ENCODE measurements around the gene CYP19A1. TPM values are rescaled to one million over a fixed set of nuclear protein-coding genes. Genes with fewer than 3 reads are reported as not detected.
A peak's percentile ranks its signal among the peaks of the same experiment; 100 is the strongest.

CYP19A1 gene
- total RNA-seq, 1 experiment from 2014 or later, result 0.69 TPM

DNA sequence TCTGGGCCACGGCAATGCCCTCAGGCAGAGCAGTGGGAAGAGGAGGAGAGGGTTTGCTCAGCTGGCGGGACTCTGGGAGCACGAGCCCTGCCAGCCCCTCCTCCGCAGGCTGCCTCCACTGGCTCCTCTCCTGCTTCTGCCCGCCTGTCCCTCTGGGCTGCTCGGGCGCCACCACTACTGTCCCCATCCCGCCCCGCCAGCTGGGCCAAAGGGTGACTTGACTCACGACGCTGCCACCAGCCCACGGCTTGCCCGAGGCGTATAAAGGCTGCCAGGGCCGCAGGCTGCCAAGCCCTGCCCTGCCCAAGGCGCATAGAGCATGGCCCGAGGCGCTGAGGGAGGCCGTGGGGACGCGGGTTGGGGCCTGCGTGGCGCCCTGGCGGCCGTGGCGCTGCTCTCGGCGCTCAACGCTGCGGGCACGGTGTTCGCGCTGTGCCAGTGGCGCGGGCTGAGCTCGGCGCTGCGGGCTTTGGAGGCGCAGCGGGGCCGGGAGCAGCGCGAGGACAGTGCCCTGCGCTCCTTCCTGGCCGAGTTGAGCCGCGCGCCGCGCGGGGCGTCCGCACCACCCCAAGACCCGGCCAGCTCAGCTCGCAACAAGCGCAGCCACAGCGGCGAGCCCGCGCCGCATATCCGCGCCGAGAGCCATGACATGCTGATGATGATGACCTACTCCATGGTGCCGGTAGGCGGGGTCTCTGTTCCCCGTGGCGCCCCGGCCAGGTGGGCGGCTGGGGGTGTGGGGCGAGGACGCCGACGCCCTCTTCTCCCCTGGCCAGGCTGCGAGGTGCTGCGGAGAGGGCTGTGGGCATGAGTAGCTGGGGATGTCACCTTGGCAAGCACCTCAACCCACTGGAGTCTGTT lies 3.2 kb upstream of the CYP19A1 start, which contains the start of gene GLDN:
GLDN (plus strand) TSS at position 290 of the 861 bp plus-strand sequence; CDS start at position 320, 30 bp downstream.
- Histone ChIP-seq H3K9me3 (no peaks in the 10 kb centered on the region), H3K27me3 (peaks cover 3% of the 10 kb centered on the region; the same call in 1 of the 2 replicates), H3K36me3 (no peaks in the 10 kb centered on the region), H3K4me3 (peak within 1 kb of the TSS; percentile 32)
- DNase-seq, result peak; percentile 48

DNA sequence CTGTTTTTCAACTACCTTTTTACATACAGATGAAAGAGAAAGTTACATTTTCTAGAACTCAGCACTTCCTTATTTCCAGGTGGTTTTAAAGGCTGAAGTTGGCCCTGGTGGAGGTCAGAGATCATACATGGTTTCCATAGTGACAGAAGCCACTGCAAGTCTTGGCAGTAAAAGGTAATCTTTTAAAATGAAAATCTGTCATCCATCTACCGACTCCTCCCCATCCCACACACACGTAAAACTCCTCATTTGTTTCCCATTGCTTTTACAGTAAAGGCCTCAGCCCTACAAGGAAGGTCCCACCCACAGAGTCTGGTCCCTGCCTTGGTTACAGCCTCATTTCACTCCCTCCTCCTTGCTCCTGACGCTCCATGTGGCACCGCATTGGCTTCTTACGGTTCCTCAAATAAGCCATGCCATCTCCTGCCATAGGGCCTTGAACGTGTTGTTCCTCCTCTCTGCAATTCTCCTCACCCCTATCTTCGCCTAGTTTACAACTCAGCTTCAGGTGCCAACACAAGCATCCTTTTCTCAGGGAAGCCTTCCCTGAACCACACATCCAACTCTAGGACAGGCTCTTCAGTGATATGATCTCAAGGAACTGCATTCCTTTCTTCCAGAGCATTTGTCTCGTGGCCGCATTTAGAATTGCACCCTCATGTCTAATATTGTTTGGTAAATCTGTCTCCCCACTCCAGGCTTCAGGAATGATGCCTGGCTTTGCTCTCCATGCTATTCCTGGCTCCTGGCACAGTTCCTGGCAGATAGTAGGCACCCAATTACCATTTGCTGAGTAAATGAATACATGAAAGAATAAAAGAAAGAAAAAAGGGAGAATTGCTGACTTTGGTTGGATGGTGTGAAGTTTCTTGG lies 2.6 kb downstream of the CYP19A1 start:
- Histone ChIP-seq H3K9me3 (no peaks in the 10 kb centered on the region), H3K27me3 (no peaks in the 10 kb centered on the region), H3K36me3 (no peaks in the 10 kb centered on the region), H3K4me3 (no peak overlapping the region)
- no peak for DNase-seq

GRCh38 chr15:51335087-51335486 lies 3.3 kb downstream of the CYP19A1 start:
- DNase-seq, result no peak

DNA sequence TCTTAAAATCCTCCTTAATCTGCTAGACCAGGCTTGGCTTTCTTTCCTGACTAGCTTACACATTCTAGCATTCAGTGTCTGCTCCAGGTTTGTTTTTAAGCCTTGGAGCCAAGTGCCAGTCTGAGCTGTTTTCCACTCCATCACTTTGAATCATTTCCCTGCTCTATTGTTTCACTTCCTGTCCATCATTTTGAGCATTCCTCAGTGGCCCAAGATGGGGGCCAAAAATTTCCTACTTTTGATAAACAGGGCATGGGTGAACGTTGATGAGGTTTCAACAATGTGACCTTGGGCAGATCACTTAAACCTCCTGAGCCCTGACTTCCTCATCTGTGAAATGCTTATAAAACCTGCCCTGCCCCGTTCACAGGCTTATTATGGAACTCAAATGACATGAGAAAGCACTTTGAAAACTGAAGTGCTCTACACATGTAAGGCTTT lies 4.4 kb downstream of the CYP19A1 start:
- Histone ChIP-seq H3K9me3 (no peaks in the 10 kb centered on the region), H3K27me3 (no peaks in the 10 kb centered on the region), H3K4me3 (no peak overlapping the region), H3K36me3 (no peaks in the 10 kb centered on the region)
- peak; percentile 38 for DNase-seq

More at GRCh38 chr15:51335087-51335486, 3.3 kb downstream of the CYP19A1 start:
- no peaks in the 10 kb centered on the region for H3K27me3 ChIP-seq
- no peaks in the 10 kb centered on the region for H3K9me3 ChIP-seq
- H3K36me3 ChIP-seq, result no peaks in the 10 kb centered on the region
- H3K4me3 ChIP-seq, result no peak overlapping the region

DNA sequence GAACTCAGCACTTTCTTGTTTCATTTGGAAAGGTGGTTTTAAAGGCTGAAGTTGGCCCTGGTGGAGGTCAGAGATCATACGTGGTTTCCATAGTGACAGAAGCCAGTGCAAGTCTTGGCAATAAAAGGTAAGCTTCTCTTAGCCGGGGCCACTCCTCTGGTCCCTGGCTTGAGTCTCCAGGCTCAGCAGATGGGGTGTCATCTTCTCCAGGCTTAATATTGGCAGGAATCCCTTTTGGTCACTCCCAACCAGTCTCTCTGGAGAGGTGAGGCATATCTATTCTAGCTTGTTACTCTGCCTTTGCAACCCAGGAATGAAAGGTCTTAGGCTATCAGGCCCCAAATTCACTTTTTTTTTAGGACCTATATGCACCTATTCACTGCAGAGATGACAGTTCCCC lies 4.8 kb downstream of the CYP19A1 start:
- no peak overlapping the region for H3K4me3 ChIP-seq
- DNase-seq, result no peak

DNA sequence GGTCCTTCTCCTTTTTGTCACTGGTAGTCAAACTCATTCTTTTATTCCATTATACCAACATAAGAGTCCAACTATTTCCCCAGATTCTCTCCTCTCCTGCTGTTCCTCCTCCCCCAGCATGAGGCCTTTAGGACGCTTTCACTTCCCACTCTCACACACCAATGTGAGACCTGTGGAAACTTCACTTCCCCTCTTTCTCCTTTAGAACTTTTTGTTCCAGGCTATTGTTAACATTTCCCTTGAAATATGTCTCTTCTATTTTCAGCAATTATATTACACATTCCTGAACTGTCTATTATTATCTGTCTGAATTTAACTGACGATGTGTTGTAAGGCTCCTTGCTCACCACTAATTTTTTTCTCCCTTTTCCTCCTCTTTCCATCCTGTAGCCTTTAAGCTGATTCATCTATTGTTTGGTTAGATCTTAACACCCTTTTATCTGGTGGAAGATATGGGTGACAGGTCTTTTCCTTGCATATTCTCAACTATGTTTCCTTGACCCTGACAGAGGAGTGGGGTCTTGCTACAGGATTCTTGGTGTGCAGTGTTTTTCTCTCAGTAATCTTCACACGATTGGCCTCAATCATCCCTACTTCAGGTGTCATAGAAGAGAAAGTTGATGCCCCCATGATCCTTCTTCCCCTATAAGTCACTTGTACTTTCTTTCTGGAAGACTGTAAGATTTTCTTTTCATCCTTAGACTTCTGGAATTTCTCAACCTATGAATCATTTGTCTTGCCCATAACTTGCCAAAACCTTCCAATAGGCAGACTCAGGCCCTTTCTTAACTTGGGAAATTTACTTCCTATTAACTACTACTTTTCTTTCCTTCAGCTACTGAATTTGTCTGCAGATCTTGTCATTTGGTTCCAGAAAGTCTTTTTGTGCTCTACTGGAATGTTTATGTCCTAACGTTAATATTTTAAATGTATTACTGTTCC lies 5.9 kb downstream of the CYP19A1 start:
- Histone ChIP-seq H3K36me3 (no peaks in the 10 kb centered on the region), H3K27me3 (no peaks in the 10 kb centered on the region), H3K4me3 (no peak overlapping the region), H3K9me3 (no peaks in the 10 kb centered on the region)
- DNase-seq, result no peak

More for the DNA sequence above, 4.8 kb downstream of the CYP19A1 start:
- Histone ChIP-seq H3K9me3 (no peaks in the 10 kb centered on the region), H3K27me3 (no peaks in the 10 kb centered on the region), H3K36me3 (no peaks in the 10 kb centered on the region)

DNA sequence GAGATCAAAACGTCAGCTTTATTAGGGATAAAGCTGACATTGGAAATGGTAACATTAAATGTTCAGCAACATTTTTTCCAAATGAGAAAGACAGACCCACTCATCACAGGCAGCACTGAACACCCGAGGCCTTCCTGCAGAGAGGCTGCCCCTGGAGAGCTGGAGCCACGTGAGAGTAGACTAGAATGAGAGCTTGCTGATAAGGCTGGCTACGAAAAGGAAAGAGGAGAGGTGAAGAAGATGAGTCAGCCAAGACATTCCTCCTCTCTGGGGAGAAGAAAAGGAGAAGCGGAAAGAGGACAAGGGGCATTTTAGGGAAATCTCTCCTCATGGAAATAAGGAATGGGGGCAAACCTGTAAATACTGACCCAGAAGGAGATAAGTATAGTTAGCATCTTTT lies 7.3 kb downstream of the CYP19A1 start:
- no peaks in the 10 kb centered on the region for H3K27me3 ChIP-seq
- no peak overlapping the region for H3K4me3 ChIP-seq
- H3K9me3 ChIP-seq, result no peaks in the 10 kb centered on the region
- H3K36me3 ChIP-seq, result no peaks in the 10 kb centered on the region
- no peak for DNase-seq

DNA sequence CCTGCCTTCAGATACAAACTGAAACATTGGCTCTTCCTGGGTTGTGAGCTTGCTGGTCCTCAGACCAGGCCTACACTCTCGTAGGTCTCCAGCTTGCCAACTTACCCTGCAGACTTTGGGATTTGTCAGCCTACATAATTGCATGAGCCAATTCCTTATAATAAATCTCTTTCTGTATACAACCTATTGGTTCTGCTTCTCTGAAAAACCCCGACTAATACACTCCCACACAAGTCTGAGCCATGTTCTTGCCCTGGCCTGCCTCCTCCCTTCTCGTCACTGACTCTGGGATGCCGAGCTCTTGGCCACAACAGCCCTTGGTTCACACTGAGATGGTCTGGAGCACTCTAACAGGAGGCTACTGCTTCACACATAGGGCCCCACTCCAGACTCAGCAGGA lies 9.5 kb downstream of the CYP19A1 start:
- no peaks in the 10 kb centered on the region for H3K36me3 ChIP-seq
- no peak for DNase-seq
- H3K9me3 ChIP-seq, result no peaks in the 10 kb centered on the region
- no peak overlapping the region for H3K4me3 ChIP-seq
- H3K27me3 ChIP-seq, result no peaks in the 10 kb centered on the region

DNA sequence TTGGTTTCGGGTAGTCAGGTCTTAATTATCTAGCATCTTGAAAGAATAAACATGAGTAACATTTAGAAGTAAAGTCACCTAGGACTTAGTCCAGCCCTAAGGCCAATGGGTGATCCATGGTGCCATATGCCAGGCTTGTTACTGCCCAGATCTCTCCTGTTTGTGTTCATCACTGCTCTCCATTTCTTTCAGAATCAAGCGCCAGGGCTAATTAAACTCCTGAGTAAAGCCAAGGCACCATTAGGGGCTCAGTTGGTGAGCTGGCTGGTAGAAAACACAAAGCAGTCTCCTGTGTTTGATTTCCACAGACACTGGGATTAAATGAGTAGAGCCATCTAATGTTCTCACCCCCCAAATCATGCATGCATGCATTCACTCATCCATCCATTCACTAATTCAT lies 11.3 kb downstream of the CYP19A1 start:
- Histone ChIP-seq H3K36me3 (no peaks in the 10 kb centered on the region), H3K27me3 (no peaks in the 10 kb centered on the region), H3K9me3 (no peaks in the 10 kb centered on the region), H3K4me3 (no peak overlapping the region)
- no peak for DNase-seq

GRCh38 chr15:51325167-51325566 lies 13.2 kb downstream of the CYP19A1 start:
- no peaks in the 10 kb centered on the region for H3K36me3 ChIP-seq

DNA sequence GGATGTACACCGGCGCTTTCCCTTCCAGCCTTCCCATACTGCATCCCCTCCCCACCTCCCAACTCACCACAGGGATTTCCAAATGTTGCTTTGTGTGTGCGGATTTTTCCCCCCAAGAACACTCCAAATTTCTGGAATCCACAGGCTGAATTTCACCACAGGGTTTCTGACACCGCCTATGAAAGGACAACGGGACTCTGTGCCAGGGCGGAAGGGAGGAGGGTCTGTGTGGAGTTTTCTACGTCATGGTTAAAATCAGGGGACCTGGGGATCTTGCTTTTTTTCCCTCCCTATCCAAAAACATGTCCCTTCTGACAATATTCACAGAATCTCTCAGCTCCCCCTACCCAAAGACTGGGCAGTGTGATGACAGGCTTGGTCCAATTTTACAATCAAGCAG lies 14.6 kb downstream of the CYP19A1 start:
- Histone ChIP-seq H3K27me3 (no peaks in the 10 kb centered on the region), H3K9me3 (no peaks in the 10 kb centered on the region), H3K36me3 (no peaks in the 10 kb centered on the region), H3K4me3 (no peak overlapping the region)
- DNase-seq, result no peak

More at GRCh38 chr15:51325167-51325566, 13.2 kb downstream of the CYP19A1 start:
- DNase-seq, result no peak
- Histone ChIP-seq H3K9me3 (no peaks in the 10 kb centered on the region), H3K4me3 (no peak overlapping the region), H3K27me3 (no peaks in the 10 kb centered on the region)

DNA sequence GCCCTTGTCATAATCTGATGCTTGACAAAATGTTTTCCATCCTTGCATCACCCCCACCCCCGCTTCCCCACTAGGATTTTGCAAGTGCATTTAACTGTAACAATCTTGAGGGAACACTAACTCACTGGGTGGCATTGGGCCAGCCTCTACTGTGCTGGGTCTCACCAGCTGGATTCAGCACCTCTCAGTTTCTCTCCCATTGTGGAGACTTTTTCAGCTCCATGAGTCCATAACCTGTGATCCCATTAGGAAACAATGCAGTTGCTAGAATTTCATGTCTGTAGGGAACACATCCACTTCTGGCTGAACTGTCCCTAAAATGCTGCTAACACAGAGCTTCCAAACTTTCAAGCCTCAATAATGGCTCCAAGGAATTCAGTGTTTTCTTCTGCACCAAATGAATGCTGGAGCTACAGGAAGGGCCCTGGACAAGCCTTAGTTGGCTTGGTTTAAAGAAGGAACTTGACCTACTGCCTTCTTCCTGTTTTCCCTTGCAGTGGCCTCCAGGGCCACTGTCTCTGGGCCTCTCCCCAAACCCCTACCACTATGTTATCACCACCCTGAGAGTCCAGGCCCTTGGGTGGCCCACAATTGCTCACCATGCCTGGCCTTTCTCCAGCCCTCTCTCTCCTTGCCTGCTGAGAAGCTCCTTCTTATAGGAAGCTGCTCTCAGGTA lies 15.6 kb downstream of the CYP19A1 start:
- no peak overlapping the region for H3K4me3 ChIP-seq
- no peaks in the 10 kb centered on the region for H3K27me3 ChIP-seq
- H3K36me3 ChIP-seq, result no peaks in the 10 kb centered on the region
- no peaks in the 10 kb centered on the region for H3K9me3 ChIP-seq
- DNase-seq, result no peak

- H3K9me3 ChIP-seq, result no peaks in the 10 kb centered on the region
- DNase-seq, result no peak
- H3K36me3 ChIP-seq, result no peaks in the 10 kb centered on the region
- H3K27me3 ChIP-seq, result no peaks in the 10 kb centered on the region
- no peak overlapping the region for H3K4me3 ChIP-seq
These were observed 17.1 kb downstream of the CYP19A1 start for GRCh38 chr15:51321316-51321715.

DNA sequence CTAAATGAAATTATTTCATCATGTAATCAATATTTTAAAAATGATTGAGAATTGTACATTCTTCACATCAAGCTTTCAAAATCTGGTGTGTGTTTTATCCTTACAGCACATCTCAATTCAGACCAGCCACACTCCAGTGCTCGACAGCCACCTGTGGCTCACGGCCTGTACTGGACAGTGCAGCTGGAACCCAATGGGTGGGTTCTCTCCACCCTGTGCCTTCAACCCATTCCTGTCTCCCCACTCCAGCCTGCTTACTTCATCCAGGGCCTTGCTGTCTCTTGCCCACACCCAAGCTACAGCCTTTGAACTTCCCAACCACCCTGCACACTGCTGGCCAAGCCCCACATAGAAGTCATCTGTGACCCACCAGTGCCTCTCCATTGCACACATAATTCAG lies 17.6 kb downstream of the CYP19A1 start:
- Histone ChIP-seq H3K4me3 (no peak overlapping the region), H3K9me3 (no peaks in the 10 kb centered on the region), H3K36me3 (no peaks in the 10 kb centered on the region), H3K27me3 (no peaks in the 10 kb centered on the region)
- no peak for DNase-seq

DNA sequence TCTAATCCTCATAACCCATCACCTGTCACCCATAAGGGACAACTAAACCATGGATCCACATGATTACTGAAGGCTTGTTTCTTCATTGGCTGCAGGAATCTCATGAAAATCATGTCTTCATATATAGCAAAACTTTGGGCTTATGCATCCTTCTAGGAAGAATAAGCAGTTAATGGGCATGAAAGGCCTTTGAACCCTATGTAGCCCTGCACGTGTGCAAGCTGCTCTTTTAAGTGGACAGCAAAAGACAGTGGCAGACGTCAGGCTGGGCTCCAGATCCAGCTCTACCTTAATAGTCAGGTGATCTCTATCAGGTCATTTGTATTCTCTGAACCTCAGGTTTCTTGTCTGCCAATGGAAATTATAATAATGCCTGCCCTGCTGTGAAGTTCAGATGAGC lies 18.9 kb downstream of the CYP19A1 start:
- no peaks in the 10 kb centered on the region for H3K36me3 ChIP-seq
- H3K27me3 ChIP-seq, result no peaks in the 10 kb centered on the region
- no peak for DNase-seq
- no peaks in the 10 kb centered on the region for H3K9me3 ChIP-seq
- H3K4me3 ChIP-seq, result no peak overlapping the region

Data from MG63 (cell line).